Stimulated activated CD8-positive, alpha-beta memory T cell treated with anti-CD3 and anti-CD28 coated beads, Interleukin-4, amount 100 ng/mL, for 1 hour (primary cell): ENCODE results near the gene INKA1.

Experiments used
- DNase-seq, 2 donors: peaks; one replicate each; pipeline ENCODE4 v3.0.0-alpha.2; 2020; ENCODE audit warnings: low read depth in 2 of 2, low spot score in 1 of 2

INKA1 gene

GRCh38 chr3:49786357-49787181, 16.5 kb upstream of the INKA1 start, which contains the start of gene IP6K1:
Gene IP6K1 (minus strand): TSS chr3:49786542. CDS start chr3:49748040, 38,502 bp downstream.
- peak; percentile 98 to 99 for DNase-seq

GRCh38 chr3:49787182-49787464, 15.9 kb upstream of the INKA1 start:
- DNase-seq = no peak

GRCh38 chr3:49787536-49787935, 15.5 kb upstream of the INKA1 start:
- no peak for DNase-seq

- no peak for DNase-seq
Measured at GRCh38 chr3:49788056-49788455, 15.0 kb upstream of the INKA1 start.

GRCh38 chr3:49790626-49791411, 12.2 kb upstream of the INKA1 start:
- DNase-seq = no peak

- DNase-seq = no peak
Measured at GRCh38 chr3:49791571-49791970, 11.5 kb upstream of the INKA1 start.

GRCh38 chr3:49792371-49793150, 10.5 kb upstream of the INKA1 start:
- DNase-seq = no peak

GRCh38 chr3:49793486-49794085, 9.5 kb upstream of the INKA1 start:
- no peak for DNase-seq

- no peak for DNase-seq
Measured at GRCh38 chr3:49794431-49794830, 8.6 kb upstream of the INKA1 start.

GRCh38 chr3:49794926-49795905, 7.8 kb upstream of the INKA1 start:
- no peak for DNase-seq

- DNase-seq = no peak
Measured at GRCh38 chr3:49799105-49799504, 4.0 kb upstream of the INKA1 start.

- no peak for DNase-seq
Measured at GRCh38 chr3:49799761-49800160, 3.3 kb upstream of the INKA1 start, which contains the start of gene CDHR4. Gene CDHR4 (minus strand): TSS chr3:49799873. CDS start chr3:49799812, 61 bp downstream.

GRCh38 chr3:49801160-49801559, 1.9 kb upstream of the INKA1 start:
- DNase-seq = no peak

GRCh38 chr3:49803465-49804140, 542 bp downstream of the INKA1 start:
- no peak for DNase-seq

- no peak for DNase-seq
Measured at GRCh38 chr3:49804141-49805041, 1.3 kb downstream of the INKA1 start.

GRCh38 chr3:49805367-49805782, 2.3 kb downstream of the INKA1 start:
- no peak for DNase-seq

GRCh38 chr3:49805897-49806701, 3.0 kb downstream of the INKA1 start:
- no peak for DNase-seq

- DNase-seq = no peak
Measured at GRCh38 chr3:49806850-49807249, 3.8 kb downstream of the INKA1 start.
